K562 (cell line): Measurements from ENCODE around the gene ACBD4. TPM values are rescaled to one million over a fixed set of nuclear protein-coding genes. Genes with fewer than 3 reads are reported as not detected.

Source experiments
- ADNP ChIP-seq: fragments of 200-800 bp; sonication (Bioruptor generic); IDR thresholded peaks from 2 replicates; pipeline ENCODE4 v1.6.1; 2016; ENCODE audit warnings: missing genetic modification characterization, missing compliant biosample characterization
- ARID1B ChIP-seq: fragments of 450-650 bp; IDR thresholded peaks from 2 replicates; pipeline ENCODE4 v1.6.1; 2016; ENCODE audit warnings: antibody characterized with exemption, mild to moderate bottlenecking, inconsistent platforms
- MAFK ChIP-seq: IDR thresholded peaks from 2 replicates; pipeline ENCODE4 v1.6.1; 2011; ENCODE audit warnings: low read length, improper control_type of control experiment
- NUFIP1 ChIP-seq: fragments of 450-650 bp; IDR thresholded peaks from 2 replicates; pipeline ENCODE4 v1.6.1; 2018; ENCODE audit not compliant: partially characterized antibody
- SAFB2 ChIP-seq: fragments of 200-400 bp; formaldehyde crosslinking; IDR thresholded peaks from 2 replicates; pipeline ENCODE4 v1.6.1; 2018; ENCODE audit warnings: borderline replicate concordance, low read length, low read depth, moderate library complexity; ENCODE audit not compliant: severe bottlenecking
- SAP30 ChIP-seq: fragments of 200-600 bp; sonication (generic); IDR thresholded peaks from 2 replicates; pipeline ENCODE4 v1.6.1; 2012; ENCODE audit warnings: borderline replicate concordance, low read depth, mild to moderate bottlenecking, moderate library complexity, low read length, control low read depth, inconsistent platforms; ENCODE audit not compliant: insufficient read depth, poor library complexity, severe bottlenecking
- SMAD3 ChIP-seq: fragments of 450-650 bp; formaldehyde crosslinking; conservative IDR thresholded peaks from 2 replicates; pipeline ENCODE4 v1.4.0; 2020; ENCODE audit warnings: mild to moderate bottlenecking
- SMAD4 ChIP-seq: fragments of 250-450 bp; sonication (Bioruptor Pico); conservative IDR thresholded peaks from 2 replicates; pipeline ENCODE4 v1.8.0; 2021; ENCODE audit warnings: inconsistent platforms, mild to moderate bottlenecking, moderate library complexity
- YBX1 ChIP-seq: fragments of 450-650 bp; IDR thresholded peaks from 2 replicates; pipeline ENCODE4 v1.7.1; 2016; ENCODE audit warnings: mild to moderate bottlenecking
- ZBED1 ChIP-seq: IDR thresholded peaks from 2 replicates; pipeline ENCODE4 v1.6.1; 2014
- ZFP30 ChIP-seq: fragments of 250-450 bp; sonication (Bioruptor Pico); IDR thresholded peaks from 2 replicates; pipeline ENCODE4 v1.8.0; 2022; ENCODE audit warnings: moderate library complexity, mild to moderate bottlenecking, inconsistent platforms, borderline replicate concordance
- ZFPM2 ChIP-seq: fragments of 250-450 bp; sonication (Bioruptor Pico); IDR thresholded peaks from 2 replicates; pipeline ENCODE4 v1.5.1; 2022; ENCODE audit warnings: mild to moderate bottlenecking
- ZNF23 ChIP-seq: fragments of 250-450 bp; sonication (Bioruptor Pico); IDR thresholded peaks from 2 replicates; pipeline ENCODE4 v1.4.0; 2020; ENCODE audit warnings: mild to moderate bottlenecking
- ZNF354B ChIP-seq: fragments of 250-450 bp; sonication (Bioruptor Pico); IDR thresholded peaks from 2 replicates; pipeline ENCODE4 v1.4.0; 2020
- ZNF764 ChIP-seq: fragments of 250-450 bp; sonication (Bioruptor Pico); IDR thresholded peaks from 2 replicates; pipeline ENCODE4 v1.4.0; 2020; ENCODE audit warnings: low read depth, mild to moderate bottlenecking, moderate library complexity
- polyA plus RNA-seq, 8 experiments: library from polyadenylated mRNA; depleted of rRNA in 4 of 8; stranded (reverse) in 5 of 8; unstranded in 3 of 8; fragments of >200 nt; fragmentation: Nextera tagmentation in 2 of 8; fragmentation: Illumina TruSeq in 1 of 8; extraction: Ambion mirVana in 2 of 8; extraction: Trizol in 1 of 8; gene quantifications; 2 replicates each; pipeline versions ENCODE4 v1.2.1 to v1.2.3, GENCODE V29; 2011 to 2014; ENCODE audit warnings: inconsistent platforms in 1 of 8, missing spikeins in 1 of 8
- total RNA-seq, 7 experiments: library from RNA; depleted of rRNA in 6 of 7; stranded (reverse); fragments of >200 nt in 6 of 7; fragmentation: Illumina TruSeq in 2 of 7; extraction: Trizol in 2 of 7; gene quantifications; 2 replicates each; pipeline versions ENCODE4 v1.2.1 to v1.2.3, GENCODE V29; 2011 to 2021; ENCODE audit warnings: low replicate concordance in 1 of 7
- TF ChIP-seq, protein P1 (sequence below): fragments of 450-650 bp; conservative IDR thresholded peaks from 2 replicates; pipeline ENCODE4 v1.6.1; 2016; ENCODE audit warnings: missing genetic modification characterization, low read depth, mild to moderate bottlenecking, control low read depth, missing compliant biosample characterization
- TF ChIP-seq, protein P2 (sequence below), 2 experiments: fragments of 200-800 bp in 1 of 2; sonication (Bioruptor generic) in 1 of 2; sonication (generic) in 1 of 2; formaldehyde crosslinking in 1 of 2; IDR thresholded peaks in 1 of 2; conservative IDR thresholded peaks in 1 of 2; 2 replicates each; pipeline versions ENCODE4 v1.5.0 to v1.6.1; 2016 to 2020; ENCODE audit warnings: missing compliant biosample characterization in 1 of 2, missing genetic modification characterization in 1 of 2, missing genetic modification reagents in 1 of 2
- TF ChIP-seq, protein P3 (sequence below), 2 experiments: fragments of 250-450 bp in 1 of 2; fragments of 450-650 bp in 1 of 2; sonication (Bioruptor Pico) in 1 of 2; IDR thresholded peaks; 2 replicates each; pipeline versions ENCODE4 v1.6.1 to v1.8.0; 2016 to 2021; ENCODE audit warnings: mild to moderate bottlenecking in 2 of 2, moderate library complexity in 2 of 2, missing compliant biosample characterization in 1 of 2, missing genetic modification characterization in 1 of 2
- TF ChIP-seq, protein P4 (sequence below): IDR thresholded peaks from 2 replicates; pipeline ENCODE4 v1.6.1; 2016; ENCODE audit warnings: missing genetic modification characterization, missing compliant biosample characterization
- TF ChIP-seq, protein P5 (sequence below): fragments of 250-450 bp; sonication (Bioruptor Pico); IDR thresholded peaks from 2 replicates; pipeline ENCODE4 v1.5.0; 2021; ENCODE audit warnings: mild to moderate bottlenecking, borderline replicate concordance

The ACBD4 gene
- total and polyA plus RNA-seq, 9 of the 15 experiments (the other 6 are each of a cell fraction or from before 2014, with no cell fraction given) = 0.14 to 6.9 (median 4.6) TPM

DNA sequence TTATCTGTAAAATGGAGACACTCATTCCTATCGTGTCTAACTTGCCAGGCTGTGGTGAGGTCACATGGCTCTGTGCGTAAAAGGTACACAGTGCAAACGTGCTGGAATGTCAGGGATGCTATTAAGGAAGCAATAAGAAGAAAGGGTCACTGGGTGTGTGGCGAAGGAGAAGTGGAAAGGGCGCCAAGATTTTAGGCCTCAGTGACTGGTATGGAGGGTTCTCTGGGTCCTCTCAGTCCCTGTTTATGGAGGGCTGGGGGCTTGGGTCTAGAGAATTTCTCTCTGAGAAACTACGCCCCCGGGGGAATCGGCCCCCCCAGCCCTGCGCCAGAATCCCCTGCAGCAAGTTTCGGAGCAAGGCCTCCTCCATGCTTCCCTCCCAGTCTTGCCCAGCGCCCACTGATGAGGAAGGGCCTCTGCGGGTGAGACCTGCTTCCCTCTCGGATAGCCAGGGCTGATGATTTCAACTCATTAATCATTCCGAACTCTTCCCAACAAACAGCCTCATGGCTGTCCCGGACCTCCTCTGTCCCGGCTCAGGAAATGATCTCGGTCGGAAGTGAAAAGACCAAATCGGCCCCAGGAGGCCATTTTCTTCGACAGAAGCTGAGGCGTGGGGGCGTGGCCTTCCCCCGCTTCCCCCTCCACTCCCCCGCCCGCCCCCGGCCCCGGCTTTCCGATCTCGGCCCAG lies 11.5 kb downstream of the ACBD4 start (continued):
- TF ChIP-seq, protein P1, sequence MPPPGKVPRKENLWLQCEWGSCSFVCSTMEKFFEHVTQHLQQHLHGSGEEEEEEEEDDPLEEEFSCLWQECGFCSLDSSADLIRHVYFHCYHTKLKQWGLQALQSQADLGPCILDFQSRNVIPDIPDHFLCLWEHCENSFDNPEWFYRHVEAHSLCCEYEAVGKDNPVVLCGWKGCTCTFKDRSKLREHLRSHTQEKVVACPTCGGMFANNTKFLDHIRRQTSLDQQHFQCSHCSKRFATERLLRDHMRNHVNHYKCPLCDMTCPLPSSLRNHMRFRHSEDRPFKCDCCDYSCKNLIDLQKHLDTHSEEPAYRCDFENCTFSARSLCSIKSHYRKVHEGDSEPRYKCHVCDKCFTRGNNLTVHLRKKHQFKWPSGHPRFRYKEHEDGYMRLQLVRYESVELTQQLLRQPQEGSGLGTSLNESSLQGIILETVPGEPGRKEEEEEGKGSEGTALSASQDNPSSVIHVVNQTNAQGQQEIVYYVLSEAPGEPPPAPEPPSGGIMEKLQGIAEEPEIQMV = 0 out of 2 replicates have a peak, but pooled peaks have one; percentile 9
- peak; percentile 63 for TF ChIP-seq ARID1B
- TF ChIP-seq, protein P2, sequence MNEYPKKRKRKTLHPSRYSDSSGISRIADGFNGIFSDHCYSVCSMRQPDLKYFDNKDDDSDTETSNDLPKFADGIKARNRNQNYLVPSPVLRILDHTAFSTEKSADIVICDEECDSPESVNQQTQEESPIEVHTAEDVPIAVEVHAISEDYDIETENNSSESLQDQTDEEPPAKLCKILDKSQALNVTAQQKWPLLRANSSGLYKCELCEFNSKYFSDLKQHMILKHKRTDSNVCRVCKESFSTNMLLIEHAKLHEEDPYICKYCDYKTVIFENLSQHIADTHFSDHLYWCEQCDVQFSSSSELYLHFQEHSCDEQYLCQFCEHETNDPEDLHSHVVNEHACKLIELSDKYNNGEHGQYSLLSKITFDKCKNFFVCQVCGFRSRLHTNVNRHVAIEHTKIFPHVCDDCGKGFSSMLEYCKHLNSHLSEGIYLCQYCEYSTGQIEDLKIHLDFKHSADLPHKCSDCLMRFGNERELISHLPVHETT (CRISPR knock-in tag; conservative IDR thresholded peaks at IDR 0.05 in 1 of 2, IDR thresholded peaks at IDR 0.05 in 1 of 2) = no peak; a peak in 2 of 4 replicates
- no peak for TF ChIP-seq SMAD3 (CRISPR knock-in tag)
- TF ChIP-seq ZNF354B (CRISPR knock-in tag) = no peak
- TF ChIP-seq SMAD4 (CRISPR knock-in tag) = peak; percentile 63
- TF ChIP-seq ZFP30 (CRISPR knock-in tag) = no peak
- TF ChIP-seq SAFB2 = no peak
- TF ChIP-seq SAP30 = no peak
- TF ChIP-seq ZNF23 (CRISPR knock-in tag) = no peak
- no peak for TF ChIP-seq ADNP (tag)
- TF ChIP-seq, protein P3, sequence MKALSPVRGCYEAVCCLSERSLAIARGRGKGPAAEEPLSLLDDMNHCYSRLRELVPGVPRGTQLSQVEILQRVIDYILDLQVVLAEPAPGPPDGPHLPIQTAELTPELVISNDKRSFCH (CRISPR knock-in tag; IDR thresholded peaks at IDR 0.05) = no peak
- TF ChIP-seq, protein P3 (tag; IDR thresholded peaks at IDR 0.05) = peak; percentile 89
- TF ChIP-seq ZNF764 (CRISPR knock-in tag) = no peak
- TF ChIP-seq ZFPM2 (CRISPR knock-in tag) = no peak
- TF ChIP-seq, protein P4, sequence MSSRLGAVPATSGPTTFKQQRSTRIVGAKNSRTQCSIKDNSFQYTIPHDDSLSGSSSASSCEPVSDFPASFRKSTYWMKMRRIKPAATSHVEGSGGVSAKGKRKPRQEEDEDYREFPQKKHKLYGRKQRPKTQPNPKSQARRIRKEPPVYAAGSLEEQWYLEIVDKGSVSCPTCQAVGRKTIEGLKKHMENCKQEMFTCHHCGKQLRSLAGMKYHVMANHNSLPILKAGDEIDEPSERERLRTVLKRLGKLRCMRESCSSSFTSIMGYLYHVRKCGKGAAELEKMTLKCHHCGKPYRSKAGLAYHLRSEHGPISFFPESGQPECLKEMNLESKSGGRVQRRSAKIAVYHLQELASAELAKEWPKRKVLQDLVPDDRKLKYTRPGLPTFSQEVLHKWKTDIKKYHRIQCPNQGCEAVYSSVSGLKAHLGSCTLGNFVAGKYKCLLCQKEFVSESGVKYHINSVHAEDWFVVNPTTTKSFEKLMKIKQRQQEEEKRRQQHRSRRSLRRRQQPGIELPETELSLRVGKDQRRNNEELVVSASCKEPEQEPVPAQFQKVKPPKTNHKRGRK (tag) = no peak
- TF ChIP-seq YBX1 = no peak
- no peak for TF ChIP-seq NUFIP1
- no peak for TF ChIP-seq MAFK
- TF ChIP-seq, protein P5, sequence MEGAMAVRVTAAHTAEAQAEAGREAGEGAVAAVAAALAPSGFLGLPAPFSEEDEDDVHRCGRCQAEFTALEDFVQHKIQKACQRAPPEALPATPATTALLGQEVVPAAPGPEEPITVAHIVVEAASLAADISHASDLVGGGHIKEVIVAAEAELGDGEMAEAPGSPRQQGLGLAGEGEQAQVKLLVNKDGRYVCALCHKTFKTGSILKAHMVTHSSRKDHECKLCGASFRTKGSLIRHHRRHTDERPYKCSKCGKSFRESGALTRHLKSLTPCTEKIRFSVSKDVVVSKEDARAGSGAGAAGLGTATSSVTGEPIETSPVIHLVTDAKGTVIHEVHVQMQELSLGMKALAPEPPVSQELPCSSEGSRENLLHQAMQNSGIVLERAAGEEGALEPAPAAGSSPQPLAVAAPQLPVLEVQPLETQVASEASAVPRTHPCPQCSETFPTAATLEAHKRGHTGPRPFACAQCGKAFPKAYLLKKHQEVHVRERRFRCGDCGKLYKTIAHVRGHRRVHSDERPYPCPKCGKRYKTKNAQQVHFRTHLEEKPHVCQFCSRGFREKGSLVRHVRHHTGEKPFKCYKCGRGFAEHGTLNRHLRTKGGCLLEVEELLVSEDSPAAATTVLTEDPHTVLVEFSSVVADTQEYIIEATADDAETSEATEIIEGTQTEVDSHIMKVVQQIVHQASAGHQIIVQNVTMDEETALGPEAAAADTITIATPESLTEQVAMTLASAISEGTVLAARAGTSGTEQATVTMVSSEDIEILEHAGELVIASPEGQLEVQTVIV (CRISPR knock-in tag) = no peak
- no peak for TF ChIP-seq ZBED1
